ENCODE data around the gene EXOSC10.

DNA sequence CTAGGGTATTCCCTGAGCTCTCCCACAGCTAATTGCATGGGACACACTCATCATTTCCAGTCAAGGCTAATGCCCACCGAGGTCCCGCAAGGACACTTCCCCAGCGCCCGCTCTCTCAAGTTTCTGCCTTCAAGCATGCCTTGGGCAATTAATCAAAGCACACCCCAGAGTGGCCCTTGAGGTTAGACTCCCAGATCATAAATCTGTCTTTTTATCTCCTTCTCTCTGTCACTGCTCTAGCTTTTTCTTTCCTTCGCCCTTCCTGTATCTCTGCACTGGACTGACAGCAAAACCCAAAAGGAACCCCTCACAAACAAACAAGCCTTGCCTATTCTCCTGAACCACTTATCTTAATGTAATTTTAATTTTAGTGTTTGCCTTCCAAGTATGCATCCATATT lies 7.9 kb upstream of the EXOSC10 start:
- TF ChIP-seq SMC3 (conservative IDR thresholded peaks at IDR 0.05; ENCODE audit: poor library complexity) = no peak
- no peak for TF ChIP-seq EZH2 (IDR thresholded peaks at IDR 0.05; ENCODE audit: borderline replicate concordance, insufficient read depth, low read length, poor library complexity, severe bottlenecking)
- TF ChIP-seq MXI1 (conservative IDR thresholded peaks at IDR 0.05; ENCODE audit: poor library complexity, severe bottlenecking) = no peak
- TF ChIP-seq, protein P1, sequence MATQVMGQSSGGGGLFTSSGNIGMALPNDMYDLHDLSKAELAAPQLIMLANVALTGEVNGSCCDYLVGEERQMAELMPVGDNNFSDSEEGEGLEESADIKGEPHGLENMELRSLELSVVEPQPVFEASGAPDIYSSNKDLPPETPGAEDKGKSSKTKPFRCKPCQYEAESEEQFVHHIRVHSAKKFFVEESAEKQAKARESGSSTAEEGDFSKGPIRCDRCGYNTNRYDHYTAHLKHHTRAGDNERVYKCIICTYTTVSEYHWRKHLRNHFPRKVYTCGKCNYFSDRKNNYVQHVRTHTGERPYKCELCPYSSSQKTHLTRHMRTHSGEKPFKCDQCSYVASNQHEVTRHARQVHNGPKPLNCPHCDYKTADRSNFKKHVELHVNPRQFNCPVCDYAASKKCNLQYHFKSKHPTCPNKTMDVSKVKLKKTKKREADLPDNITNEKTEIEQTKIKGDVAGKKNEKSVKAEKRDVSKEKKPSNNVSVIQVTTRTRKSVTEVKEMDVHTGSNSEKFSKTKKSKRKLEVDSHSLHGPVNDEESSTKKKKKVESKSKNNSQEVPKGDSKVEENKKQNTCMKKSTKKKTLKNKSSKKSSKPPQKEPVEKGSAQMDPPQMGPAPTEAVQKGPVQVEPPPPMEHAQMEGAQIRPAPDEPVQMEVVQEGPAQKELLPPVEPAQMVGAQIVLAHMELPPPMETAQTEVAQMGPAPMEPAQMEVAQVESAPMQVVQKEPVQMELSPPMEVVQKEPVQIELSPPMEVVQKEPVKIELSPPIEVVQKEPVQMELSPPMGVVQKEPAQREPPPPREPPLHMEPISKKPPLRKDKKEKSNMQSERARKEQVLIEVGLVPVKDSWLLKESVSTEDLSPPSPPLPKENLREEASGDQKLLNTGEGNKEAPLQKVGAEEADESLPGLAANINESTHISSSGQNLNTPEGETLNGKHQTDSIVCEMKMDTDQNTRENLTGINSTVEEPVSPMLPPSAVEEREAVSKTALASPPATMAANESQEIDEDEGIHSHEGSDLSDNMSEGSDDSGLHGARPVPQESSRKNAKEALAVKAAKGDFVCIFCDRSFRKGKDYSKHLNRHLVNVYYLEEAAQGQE (IDR thresholded peaks at IDR 0.05; ENCODE audit: borderline replicate concordance) = no peak
- TF ChIP-seq, protein P2, sequence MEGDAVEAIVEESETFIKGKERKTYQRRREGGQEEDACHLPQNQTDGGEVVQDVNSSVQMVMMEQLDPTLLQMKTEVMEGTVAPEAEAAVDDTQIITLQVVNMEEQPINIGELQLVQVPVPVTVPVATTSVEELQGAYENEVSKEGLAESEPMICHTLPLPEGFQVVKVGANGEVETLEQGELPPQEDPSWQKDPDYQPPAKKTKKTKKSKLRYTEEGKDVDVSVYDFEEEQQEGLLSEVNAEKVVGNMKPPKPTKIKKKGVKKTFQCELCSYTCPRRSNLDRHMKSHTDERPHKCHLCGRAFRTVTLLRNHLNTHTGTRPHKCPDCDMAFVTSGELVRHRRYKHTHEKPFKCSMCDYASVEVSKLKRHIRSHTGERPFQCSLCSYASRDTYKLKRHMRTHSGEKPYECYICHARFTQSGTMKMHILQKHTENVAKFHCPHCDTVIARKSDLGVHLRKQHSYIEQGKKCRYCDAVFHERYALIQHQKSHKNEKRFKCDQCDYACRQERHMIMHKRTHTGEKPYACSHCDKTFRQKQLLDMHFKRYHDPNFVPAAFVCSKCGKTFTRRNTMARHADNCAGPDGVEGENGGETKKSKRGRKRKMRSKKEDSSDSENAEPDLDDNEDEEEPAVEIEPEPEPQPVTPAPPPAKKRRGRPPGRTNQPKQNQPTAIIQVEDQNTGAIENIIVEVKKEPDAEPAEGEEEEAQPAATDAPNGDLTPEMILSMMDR (IDR thresholded peaks at IDR 0.05; ENCODE audit: poor library complexity, severe bottlenecking) = no peak
- no peak for TF ChIP-seq TAF1 (IDR thresholded peaks at IDR 0.05; ENCODE audit: low read depth)
- TF ChIP-seq RAD21 (conservative IDR thresholded peaks at IDR 0.05) = no peak
